HG03460 (cell line): ENCODE measurements around the gene SH3BGRL3.
"Not testable (repeated sequence)": the region's sequence is repeated elsewhere in the genome, so short reads cannot be mapped to it uniquely, and the experiment has no call there.

Experiments
- ATAC-seq: cut with Tn5 transposase; IDR thresholded peaks from one replicate; pipeline ENCODE4 v1.9.1; 2021; ENCODE audit not compliant: unreplicated experiment

The SH3BGRL3 gene

GRCh38 chr1:26315874-26316850 is 36.3 kb downstream of the SH3BGRL3 start:
- no peak for ATAC-seq

GRCh38 chr1:26317146-26317545 is 37.3 kb downstream of the SH3BGRL3 start:
- ATAC-seq = no peak

GRCh38 chr1:26317612-26318337 is 37.9 kb downstream of the SH3BGRL3 start, which contains the start of gene CD52:
Gene CD52, plus strand, starts transcription at chr1:26317958. Its CDS starts 60 bp downstream, at chr1:26318018.
- no peak for ATAC-seq

GRCh38 chr1:26318338-26319064 is 38.6 kb downstream of the SH3BGRL3 start:
- no peak for ATAC-seq

- no peak for ATAC-seq
Observed at GRCh38 chr1:26320896-26321295, 41.0 kb downstream of the SH3BGRL3 start.

- ATAC-seq = no peak
Observed at GRCh38 chr1:26321315-26322041, 41.6 kb downstream of the SH3BGRL3 start.

- ATAC-seq = no peak
Observed at GRCh38 chr1:26322042-26322331, 42.1 kb downstream of the SH3BGRL3 start.

- ATAC-seq = no peak
Observed at GRCh38 chr1:26323382-26323781, 43.5 kb downstream of the SH3BGRL3 start.

GRCh38 chr1:26324550-26324949 is 44.7 kb downstream of the SH3BGRL3 start:
- no peak for ATAC-seq

- no peak for ATAC-seq
Observed at GRCh38 chr1:26327956-26328362, 48.1 kb downstream of the SH3BGRL3 start.

GRCh38 chr1:26328597-26328996 is 48.7 kb downstream of the SH3BGRL3 start:
- no peak for ATAC-seq

- ATAC-seq = not testable (repeated sequence)
Observed at GRCh38 chr1:26329380-26329779, 49.5 kb downstream of the SH3BGRL3 start.

GRCh38 chr1:26330276-26330675 is 50.4 kb downstream of the SH3BGRL3 start:
- ATAC-seq = no peak
